Keratinocyte (primary cell): Measurements from ENCODE around the gene RETN. TPM values are rescaled to one million over a fixed set of nuclear protein-coding genes. Genes with fewer than 3 reads are reported as not detected.

Experiments
- DNase-seq: peaks from one replicate; pipeline ENCODE4 v3.0.0-alpha.2; 2011; ENCODE audit warnings: low read depth, missing footprints, low spot score
- FAIRE-seq: peaks from 2 replicates; lab custom pipeline; 2011; peaks lifted over from hg19 to GRCh38; lab: Jason Lieb, UNC
- H2AFZ ChIP-seq: 2 replicates; pipeline ENCODE4 v1.6.0; 2012; ENCODE audit warnings: low read length, control low read depth, inconsistent platforms; ENCODE audit not compliant: control insufficient read depth
- H3K27ac ChIP-seq: 2 replicates; pipeline ENCODE4 v1.5.1; 2011; ENCODE audit warnings: low read length; ENCODE audit not compliant: control insufficient read depth, insufficient read depth
- H3K27me3 ChIP-seq: 3 replicates; pipeline ENCODE4 v1.6.0; 2011; ENCODE audit warnings: low read length; ENCODE audit not compliant: control insufficient read depth, insufficient read depth; ENCODE audit errors: extremely low read depth
- H3K36me3 ChIP-seq, 2 experiments: 2 replicates in 1 of 2; 3 replicates in 1 of 2; pipeline ENCODE4 v1.5.1; 2011; ENCODE audit warnings: low read length in 2 of 2, mild to moderate bottlenecking in 1 of 2; ENCODE audit not compliant: control insufficient read depth in 2 of 2, insufficient read depth in 2 of 2; ENCODE audit errors: extremely low read depth in 1 of 2
- H3K4me1 ChIP-seq: 3 replicates; pipeline ENCODE4 v1.5.1; 2011; ENCODE audit warnings: low read length; ENCODE audit not compliant: control insufficient read depth, insufficient read depth; ENCODE audit errors: extremely low read depth
- H3K4me2 ChIP-seq: 3 replicates; pipeline ENCODE4 v1.6.0; 2011; ENCODE audit warnings: low read depth, low read length; ENCODE audit not compliant: control insufficient read depth, insufficient read depth; ENCODE audit errors: extremely low read depth
- H3K4me3 ChIP-seq, 3 experiments: fragments of 200-600 bp in 1 of 3; sonication (generic) in 1 of 3; 2 replicates in 2 of 3; 3 replicates in 1 of 3; pipeline ENCODE4 v1.5.1; 2011 to 2016; ENCODE audit warnings: low read length in 3 of 3, mild to moderate bottlenecking in 3 of 3, control low read depth in 2 of 3, inconsistent platforms in 1 of 3, low read depth in 1 of 3, mixed read lengths in 1 of 3, mixed run types in 1 of 3, moderate library complexity in 1 of 3; ENCODE audit not compliant: control insufficient read depth in 2 of 3, insufficient read depth in 2 of 3; ENCODE audit errors: extremely low read depth in 1 of 3
- H3K79me2 ChIP-seq: 2 replicates; pipeline ENCODE4 v1.6.0; 2012; ENCODE audit warnings: low read length; ENCODE audit not compliant: control insufficient read depth, insufficient read depth
- H3K9ac ChIP-seq: 3 replicates; pipeline ENCODE4 v1.6.0; 2011; ENCODE audit warnings: low read length; ENCODE audit not compliant: control insufficient read depth, insufficient read depth; ENCODE audit errors: extremely low read depth
- H3K9me1 ChIP-seq: 3 replicates; pipeline ENCODE4 v1.6.0; 2011; ENCODE audit warnings: low read length; ENCODE audit not compliant: control insufficient read depth, insufficient read depth; ENCODE audit errors: extremely low read depth
- H3K9me3 ChIP-seq: 2 replicates; pipeline ENCODE4 v1.5.1; 2012; ENCODE audit warnings: low read depth, low read length; ENCODE audit not compliant: control insufficient read depth
- H4K20me1 ChIP-seq: 3 replicates; pipeline ENCODE4 v1.6.0; 2011; ENCODE audit warnings: low read length; ENCODE audit not compliant: control insufficient read depth, insufficient read depth; ENCODE audit errors: extremely low read depth
- EZH2 ChIP-seq: IDR thresholded peaks from one replicate; pipeline ENCODE4 v1.6.1; 2012; ENCODE audit warnings: inconsistent platforms, mild to moderate bottlenecking, low read length, moderate library complexity
- dilution Hi-C: fragments of 300-500 bp; cut with MboI; formaldehyde crosslinking; loops from one replicate; pipeline ENCODE4 v1.7.0; 2020; ENCODE audit warnings: low sequenced_read_pairs; ENCODE audit not compliant: extremely low pct_ligation_motif_present
- polyA plus RNA-seq, 5 experiments: library from polyadenylated mRNA; depleted of rRNA in 3 of 5; stranded (reverse) in 3 of 5; stranded (forward) in 1 of 5; unstranded in 1 of 5; fragments of >200 nt; gene quantifications; 1 replicate in 1 of 5; 2 replicates in 3 of 5; 3 replicates in 1 of 5; pipeline versions ENCODE4 v1.2.1 to v1.2.3, GENCODE V29; 2011 to 2012; ENCODE audit warnings: missing spikeins in 2 of 5, low read depth in 1 of 5, low replicate concordance in 1 of 5
- TF ChIP-seq, protein P1 (sequence below), 3 experiments: IDR thresholded peaks in 1 of 3; conservative IDR thresholded peaks in 1 of 3; optimal IDR thresholded peaks in 1 of 3; 2 replicates in 2 of 3; 3 replicates in 1 of 3; pipeline versions ENCODE3 to v1.5.1; 2011; ENCODE audit warnings: low read length in 3 of 3, mild to moderate bottlenecking in 3 of 3, moderate library complexity in 2 of 3, control low read depth in 1 of 3, inconsistent platforms in 1 of 3; ENCODE audit not compliant: insufficient read depth in 2 of 3; ENCODE audit errors: extremely low read depth in 1 of 3

Gene RETN
- polyA plus RNA-seq, 1 donor (not counting 4 experiments of a cell fraction or from before 2014, with no cell fraction given): not detected

DNA sequence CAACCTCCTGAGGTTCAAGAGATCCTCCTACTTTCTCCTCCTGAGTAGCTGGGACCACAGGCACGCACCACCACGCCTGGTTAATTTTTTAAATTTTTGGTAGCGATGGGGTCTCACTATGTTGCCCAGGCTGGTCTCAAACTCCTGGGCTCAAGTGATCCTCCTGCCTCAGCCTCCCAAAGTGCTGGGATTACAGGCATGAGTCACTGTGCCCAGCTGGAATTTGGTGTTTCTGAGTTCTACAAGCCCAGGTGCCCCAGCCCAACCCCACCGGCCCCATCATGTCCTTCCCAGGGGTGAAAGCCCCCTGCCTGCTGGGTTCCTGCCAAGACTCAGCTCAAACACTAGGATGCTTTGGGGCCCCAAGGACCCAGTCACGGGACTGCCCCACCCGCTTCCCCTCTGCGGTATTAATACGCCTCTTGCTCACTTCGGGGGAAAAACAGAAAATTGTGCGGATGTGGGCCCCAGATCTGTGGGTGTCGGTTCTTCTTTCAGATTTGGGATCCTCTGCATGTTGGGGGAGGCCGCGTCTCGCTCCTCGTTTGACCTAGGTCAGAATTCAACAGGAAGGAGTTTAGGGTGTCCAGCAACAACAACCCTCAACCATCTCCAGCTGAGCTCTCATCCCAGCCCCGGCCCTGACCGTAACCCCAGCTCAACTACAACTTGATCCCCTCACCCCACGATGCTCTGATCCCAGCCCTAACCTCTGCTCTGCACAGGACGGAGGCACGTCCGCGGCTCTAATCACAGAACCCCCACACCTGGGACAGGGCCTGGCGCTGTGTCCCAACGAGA lies 36.7 kb downstream of the RETN start:
- no peaks in the 10 kb centered on the region for H3K79me2 ChIP-seq
- H2AFZ ChIP-seq: no peak overlapping the region
- DNase-seq (no peak), FAIRE-seq (no peak)
- H4K20me1 ChIP-seq: no peaks in the 10 kb centered on the region
- TF ChIP-seq, protein P1, sequence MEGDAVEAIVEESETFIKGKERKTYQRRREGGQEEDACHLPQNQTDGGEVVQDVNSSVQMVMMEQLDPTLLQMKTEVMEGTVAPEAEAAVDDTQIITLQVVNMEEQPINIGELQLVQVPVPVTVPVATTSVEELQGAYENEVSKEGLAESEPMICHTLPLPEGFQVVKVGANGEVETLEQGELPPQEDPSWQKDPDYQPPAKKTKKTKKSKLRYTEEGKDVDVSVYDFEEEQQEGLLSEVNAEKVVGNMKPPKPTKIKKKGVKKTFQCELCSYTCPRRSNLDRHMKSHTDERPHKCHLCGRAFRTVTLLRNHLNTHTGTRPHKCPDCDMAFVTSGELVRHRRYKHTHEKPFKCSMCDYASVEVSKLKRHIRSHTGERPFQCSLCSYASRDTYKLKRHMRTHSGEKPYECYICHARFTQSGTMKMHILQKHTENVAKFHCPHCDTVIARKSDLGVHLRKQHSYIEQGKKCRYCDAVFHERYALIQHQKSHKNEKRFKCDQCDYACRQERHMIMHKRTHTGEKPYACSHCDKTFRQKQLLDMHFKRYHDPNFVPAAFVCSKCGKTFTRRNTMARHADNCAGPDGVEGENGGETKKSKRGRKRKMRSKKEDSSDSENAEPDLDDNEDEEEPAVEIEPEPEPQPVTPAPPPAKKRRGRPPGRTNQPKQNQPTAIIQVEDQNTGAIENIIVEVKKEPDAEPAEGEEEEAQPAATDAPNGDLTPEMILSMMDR (optimal IDR thresholded peaks at IDR 0.05 in 1 of 3, IDR thresholded peaks at IDR 0.05 in 1 of 3, conservative IDR thresholded peaks at IDR 0.05 in 1 of 3; ENCODE audit: extremely low read depth in 1 of 3, insufficient read depth in 2 of 3, low read length in 3 of 3): no peak
- no peak for TF ChIP-seq EZH2
- dilution Hi-C loops: no loop called here
- H3K9me1 ChIP-seq: no peaks in the 10 kb centered on the region
- no peaks in the 10 kb centered on the region for H3K27me3 ChIP-seq
- no peak overlapping the region for H3K27ac ChIP-seq
- no peak overlapping the region for H3K4me2 ChIP-seq
- H3K9ac ChIP-seq: no peak overlapping the region
- H3K4me3 ChIP-seq: no peak overlapping the region
- no peaks in the 10 kb centered on the region for H3K36me3 ChIP-seq
- H3K4me1 ChIP-seq: no peaks in the 10 kb centered on the region
- no peaks in the 10 kb centered on the region for H3K9me3 ChIP-seq

DNA sequence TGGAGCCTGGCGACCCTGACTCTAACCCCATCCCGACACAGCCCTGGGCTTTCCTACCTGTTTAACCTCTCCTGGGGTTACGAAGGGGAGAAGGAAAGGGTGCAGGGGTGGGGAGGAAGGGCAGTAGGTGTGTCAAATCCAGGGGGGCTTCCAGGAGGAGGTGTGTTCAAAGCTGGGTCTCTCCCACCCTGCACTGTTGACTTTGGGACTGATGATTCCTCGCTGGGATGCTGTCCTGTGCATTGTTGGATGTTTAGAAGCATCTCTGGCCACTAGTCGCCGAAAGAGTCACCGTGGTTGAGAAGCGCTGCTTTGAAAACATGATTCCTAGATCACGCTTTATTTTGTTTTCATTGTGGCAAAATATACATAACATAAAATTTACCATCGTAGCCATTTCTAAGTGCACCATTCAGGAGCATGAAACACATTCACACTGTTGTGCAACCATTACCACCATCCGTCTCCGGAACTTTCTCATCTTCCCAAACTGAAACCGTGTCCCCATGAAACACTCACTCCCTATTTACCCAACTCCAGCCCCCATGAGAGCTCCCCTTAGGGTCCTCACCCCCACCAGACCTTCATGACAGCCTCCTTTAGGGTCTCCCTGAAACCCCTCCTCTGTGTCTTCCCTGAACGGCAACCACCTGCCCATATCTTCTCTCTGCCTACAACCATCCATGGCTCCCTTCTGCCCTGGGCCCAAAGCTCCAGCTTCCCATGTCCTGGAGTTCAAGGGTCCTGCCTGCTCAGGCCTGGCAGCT lies 37.5 kb downstream of the RETN start:
- DNase-seq: no peak
- Histone ChIP-seq H3K27me3 (no peaks in the 10 kb centered on the region), H3K4me3 (no peak overlapping the region), H3K27ac (no peak overlapping the region), H3K36me3 (no peaks in the 10 kb centered on the region), H3K79me2 (no peaks in the 10 kb centered on the region), H3K4me2 (no peak overlapping the region), H4K20me1 (no peaks in the 10 kb centered on the region), H2AFZ (no peak overlapping the region), H3K9ac (no peak overlapping the region), H3K4me1 (no peaks in the 10 kb centered on the region), H3K9me1 (no peaks in the 10 kb centered on the region), H3K9me3 (no peaks in the 10 kb centered on the region)
- dilution Hi-C loops: no loop called here
- no peak for FAIRE-seq
- TF ChIP-seq, protein P1 (optimal IDR thresholded peaks at IDR 0.05 in 1 of 3, IDR thresholded peaks at IDR 0.05 in 1 of 3, conservative IDR thresholded peaks at IDR 0.05 in 1 of 3; ENCODE audit: extremely low read depth in 1 of 3, insufficient read depth in 2 of 3, low read length in 3 of 3): no peak
- no peak for TF ChIP-seq EZH2
